ENCODE results near the gene SLC16A7.

DNA sequence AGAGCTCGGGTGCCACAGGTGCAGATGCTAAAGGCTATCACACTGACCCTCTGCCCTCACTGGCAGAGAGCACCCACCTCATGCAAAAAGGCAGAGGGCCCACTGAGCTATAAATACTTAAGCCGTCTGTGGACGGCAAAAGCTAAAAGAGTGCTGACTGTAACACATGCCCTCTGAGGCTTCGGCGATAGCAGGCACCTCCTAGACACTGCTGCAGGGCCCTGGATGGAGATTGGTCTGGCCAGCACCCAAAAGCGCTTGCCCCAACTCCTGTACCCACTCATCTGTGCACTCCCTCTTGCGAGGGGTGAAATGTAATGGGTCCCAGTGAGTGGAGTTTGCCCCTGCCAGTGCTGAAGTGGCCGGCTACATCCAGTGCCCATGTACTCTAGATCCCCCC lies 148.7 kb downstream of the SLC16A7 start:
- TF ChIP-seq ZNF274 (IDR thresholded peaks at IDR 0.05; ENCODE audit: low read depth, low read length) (no peak), YY1 (IDR thresholded peaks at IDR 0.05; ENCODE audit: insufficient read depth, insufficient read length) (no peak), SUZ12 (IDR thresholded peaks at IDR 0.05; ENCODE audit: extremely low read depth, insufficient read depth, insufficient read length) (no peak)
